ENCODE data around the gene ADAM12.

- no peak for TF ChIP-seq CTCF (IDR thresholded peaks at IDR 0.05; ENCODE audit: borderline replicate concordance, extremely low read depth, low read length, poor library complexity, severe bottlenecking)
- TF ChIP-seq EZH2 (IDR thresholded peaks at IDR 0.05; ENCODE audit: borderline replicate concordance, low read depth, low read length, severe bottlenecking), result no peak
Observed at GRCh38 chr10:126036515-126036914, 351.8 kb downstream of the ADAM12 start.
